ENCODE data around the gene FXYD6.
A peak's percentile ranks its signal among the peaks of the same experiment; 100 is the strongest.

The FXYD6 gene

DNA sequence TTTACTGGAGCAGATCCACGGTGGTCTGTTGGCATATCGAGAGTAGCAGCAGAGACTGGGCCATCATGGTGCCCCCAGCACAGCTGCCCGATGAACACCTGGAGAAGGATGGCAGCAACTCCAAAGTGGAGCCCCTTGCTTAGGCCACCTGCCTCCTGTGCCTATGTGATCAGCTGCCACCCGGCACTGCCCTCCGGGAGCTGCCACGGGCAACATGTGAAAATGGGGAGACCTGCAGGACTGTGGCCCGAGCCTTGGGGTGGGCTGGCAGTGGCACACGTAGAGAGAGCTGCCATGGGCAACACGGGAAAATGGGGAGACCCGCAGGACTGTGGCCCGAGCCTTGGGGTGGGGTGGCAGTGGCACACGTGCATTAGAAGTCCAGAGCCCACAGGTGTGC lies 55.0 kb downstream of the FXYD6 start:
- H3K27ac ChIP-seq (ENCODE audit: low read depth, low read length), result no peak overlapping the region
- no peaks in the 10 kb centered on the region for H3K9me3 ChIP-seq (ENCODE audit: control insufficient read depth in 5 of 5, low read length in 5 of 5)
- no peak overlapping the region for H3K9ac ChIP-seq (ENCODE audit: low read length in 5 of 5)
- peaks cover 0 to 20% (median 4%) of the 10 kb centered on the region in 5 donors for H3K27me3 ChIP-seq (ENCODE audit: control insufficient read depth in 5 of 5, insufficient read depth in 4 of 5, low read length in 5 of 5)
- peaks cover 10 to 57% (median 49%) of the 10 kb centered on the region in 5 donors for H3K4me1 ChIP-seq (ENCODE audit: control insufficient read depth in 5 of 5, insufficient read depth in 5 of 5, low read length in 5 of 5)
- no peaks in the 10 kb centered on the region for H3K36me3 ChIP-seq (ENCODE audit: control insufficient read depth in 5 of 5, insufficient read depth in 5 of 5, low read length in 5 of 5)
- H3K4me3 ChIP-seq (ENCODE audit: low read depth in 1 of 5, low read length in 5 of 5), result no peak overlapping the region

GRCh38 chr11:117820516-117820915 lies 55.9 kb downstream of the FXYD6 start:
- Histone ChIP-seq H3K9me3 (ENCODE audit: control insufficient read depth in 5 of 5, low read length in 5 of 5) (no peaks in the 10 kb centered on the region), H3K27me3 (ENCODE audit: control insufficient read depth in 5 of 5, insufficient read depth in 4 of 5, low read length in 5 of 5) (peaks cover 0 to 20% (median 4%) of the 10 kb centered on the region in 5 donors), H3K36me3 (ENCODE audit: control insufficient read depth in 5 of 5, insufficient read depth in 5 of 5, low read length in 5 of 5) (no peaks in the 10 kb centered on the region), H3K4me3 (ENCODE audit: low read depth in 1 of 5, low read length in 5 of 5) (no peak overlapping the region), H3K27ac (ENCODE audit: low read depth, low read length) (no peak overlapping the region), H3K9ac (ENCODE audit: low read length in 5 of 5) (no peak overlapping the region), H3K4me1 (ENCODE audit: control insufficient read depth in 5 of 5, insufficient read depth in 5 of 5, low read length in 5 of 5) (peaks cover 12 to 60% (median 56%) of the 10 kb centered on the region in 5 donors)

DNA sequence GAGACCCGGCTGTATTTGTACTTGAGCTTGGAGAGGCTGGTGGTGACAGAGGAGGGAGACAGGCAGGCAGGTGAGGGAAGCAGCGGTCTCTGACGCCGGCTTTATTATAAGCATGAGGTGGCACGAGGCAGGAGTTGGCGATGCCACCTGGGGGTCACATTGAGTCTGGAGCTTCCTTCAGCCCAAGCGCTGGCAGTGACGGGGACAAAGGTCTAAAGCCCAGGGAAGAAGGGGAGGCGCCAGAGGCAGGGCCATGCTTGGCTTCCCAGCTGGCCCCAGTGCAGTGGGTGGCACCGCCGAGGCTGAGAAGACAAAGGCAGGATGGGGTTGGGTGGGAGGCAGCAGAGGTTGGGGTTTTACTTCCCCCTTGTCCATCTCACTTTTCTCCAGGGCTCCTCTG lies 56.4 kb downstream of the FXYD6 start:
- H3K4me1 ChIP-seq (ENCODE audit: control insufficient read depth in 5 of 5, insufficient read depth in 5 of 5, low read length in 5 of 5), result peaks cover 12 to 60% (median 55%) of the 10 kb centered on the region in 5 donors
- no peaks in the 10 kb centered on the region for H3K36me3 ChIP-seq (ENCODE audit: control insufficient read depth in 5 of 5, insufficient read depth in 5 of 5, low read length in 5 of 5)
- H3K9ac ChIP-seq (ENCODE audit: low read length in 5 of 5), result no peak overlapping the region
- peaks cover 0 to 20% (median 3%) of the 10 kb centered on the region in 5 donors for H3K27me3 ChIP-seq (ENCODE audit: control insufficient read depth in 5 of 5, insufficient read depth in 4 of 5, low read length in 5 of 5)
- no peak overlapping the region for H3K27ac ChIP-seq (ENCODE audit: low read depth, low read length)
- H3K9me3 ChIP-seq (ENCODE audit: control insufficient read depth in 5 of 5, low read length in 5 of 5), result no peaks in the 10 kb centered on the region
- H3K4me3 ChIP-seq (ENCODE audit: low read depth in 1 of 5, low read length in 5 of 5), result no peak overlapping the region

- Histone ChIP-seq H3K27me3 (ENCODE audit: control insufficient read depth in 5 of 5, insufficient read depth in 4 of 5, low read length in 5 of 5) (peaks cover 0 to 16% (median 0%) of the 10 kb centered on the region in 5 donors), H3K9ac (ENCODE audit: low read length in 5 of 5) (no peak overlapping the region), H3K4me1 (ENCODE audit: control insufficient read depth in 5 of 5, insufficient read depth in 5 of 5, low read length in 5 of 5) (peaks cover 6 to 60% (median 55%) of the 10 kb centered on the region in 5 donors), H3K9me3 (ENCODE audit: control insufficient read depth in 5 of 5, low read length in 5 of 5) (no peaks in the 10 kb centered on the region), H3K36me3 (ENCODE audit: control insufficient read depth in 5 of 5, insufficient read depth in 5 of 5, low read length in 5 of 5) (no peaks in the 10 kb centered on the region), H3K27ac (ENCODE audit: low read depth, low read length) (peak overlapping the region; percentile 39), H3K4me3 (ENCODE audit: low read depth in 1 of 5, low read length in 5 of 5) (no peak overlapping the region)
Observed at GRCh38 chr11:117819096-117820040, 57.1 kb downstream of the FXYD6 start.

DNA sequence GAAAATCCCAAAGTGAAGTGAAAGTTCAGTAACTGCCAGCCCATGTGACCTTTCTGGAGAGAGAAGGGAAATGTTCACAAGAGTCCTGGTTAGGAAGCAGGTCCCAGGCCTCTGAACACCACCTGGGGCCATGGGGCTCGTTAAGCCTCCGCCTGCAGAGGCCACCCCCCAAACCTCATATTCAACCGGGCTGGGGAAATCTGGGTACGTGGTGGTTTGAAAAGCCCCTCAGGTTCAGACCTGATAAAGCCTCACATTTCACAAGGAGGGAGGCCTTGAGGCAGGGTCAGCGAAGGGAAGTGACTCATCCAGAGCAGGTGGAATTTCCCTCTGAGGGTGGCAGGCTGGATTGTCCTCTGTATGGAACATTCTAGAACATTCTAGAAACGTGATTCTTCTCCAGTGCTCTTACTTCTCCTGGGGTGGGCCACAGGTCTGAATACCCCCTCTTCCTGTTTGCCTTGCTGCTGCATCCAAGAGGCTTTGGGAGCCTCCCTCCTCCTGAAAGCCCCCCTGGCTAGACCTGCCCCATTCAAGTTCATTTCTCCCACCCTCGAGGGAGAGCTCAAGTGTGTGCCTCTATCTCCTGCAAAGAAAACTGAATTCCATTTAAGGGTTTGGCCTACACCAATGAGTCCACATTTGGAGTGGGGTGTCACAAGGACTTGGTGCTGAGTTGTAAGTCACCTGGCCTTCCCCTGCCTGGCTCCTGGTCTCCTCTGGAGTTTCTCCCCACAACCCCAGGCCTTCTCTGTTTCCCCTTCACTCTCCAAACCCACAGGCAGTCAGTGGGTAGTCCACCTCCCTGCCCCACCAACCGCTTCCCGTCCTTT lies 58.2 kb downstream of the FXYD6 start:
- Histone ChIP-seq H3K4me1 (ENCODE audit: control insufficient read depth in 5 of 5, insufficient read depth in 5 of 5, low read length in 5 of 5) (peaks cover 0 to 51% (median 47%) of the 10 kb centered on the region in 5 donors), H3K9me3 (ENCODE audit: control insufficient read depth in 5 of 5, low read length in 5 of 5) (no peaks in the 10 kb centered on the region), H3K4me3 (ENCODE audit: low read depth in 1 of 5, low read length in 5 of 5) (no peak overlapping the region), H3K36me3 (ENCODE audit: control insufficient read depth in 5 of 5, insufficient read depth in 5 of 5, low read length in 5 of 5) (no peaks in the 10 kb centered on the region), H3K9ac (ENCODE audit: low read length in 5 of 5) (no peak overlapping the region), H3K27ac (ENCODE audit: low read depth, low read length) (peak overlapping the region; percentile 39), H3K27me3 (ENCODE audit: control insufficient read depth in 5 of 5, insufficient read depth in 4 of 5, low read length in 5 of 5) (peaks cover 0 to 18% (median 0%) of the 10 kb centered on the region in 5 donors)

- peaks cover 0 to 43% (median 39%) of the 10 kb centered on the region in 5 donors for H3K4me1 ChIP-seq (ENCODE audit: control insufficient read depth in 5 of 5, insufficient read depth in 5 of 5, low read length in 5 of 5)
- H3K36me3 ChIP-seq (ENCODE audit: control insufficient read depth in 5 of 5, insufficient read depth in 5 of 5, low read length in 5 of 5), result no peaks in the 10 kb centered on the region
- H3K27me3 ChIP-seq (ENCODE audit: control insufficient read depth in 5 of 5, insufficient read depth in 4 of 5, low read length in 5 of 5), result peaks cover 0 to 18% (median 0%) of the 10 kb centered on the region in 5 donors
- H3K9me3 ChIP-seq (ENCODE audit: control insufficient read depth in 5 of 5, low read length in 5 of 5), result no peaks in the 10 kb centered on the region
- peak overlapping the region in 3 of 5 donors; percentile 22 to 39 (median 38) for H3K4me3 ChIP-seq (ENCODE audit: low read depth in 1 of 5, low read length in 5 of 5)
- H3K9ac ChIP-seq (ENCODE audit: low read length in 5 of 5), result peak overlapping the region in 2 of 5 donors; percentile 1 to 41
- H3K27ac ChIP-seq (ENCODE audit: low read depth, low read length), result peak overlapping the region; percentile 39
Observed at GRCh38 chr11:117817368-117818040, 59.0 kb downstream of the FXYD6 start.

DNA sequence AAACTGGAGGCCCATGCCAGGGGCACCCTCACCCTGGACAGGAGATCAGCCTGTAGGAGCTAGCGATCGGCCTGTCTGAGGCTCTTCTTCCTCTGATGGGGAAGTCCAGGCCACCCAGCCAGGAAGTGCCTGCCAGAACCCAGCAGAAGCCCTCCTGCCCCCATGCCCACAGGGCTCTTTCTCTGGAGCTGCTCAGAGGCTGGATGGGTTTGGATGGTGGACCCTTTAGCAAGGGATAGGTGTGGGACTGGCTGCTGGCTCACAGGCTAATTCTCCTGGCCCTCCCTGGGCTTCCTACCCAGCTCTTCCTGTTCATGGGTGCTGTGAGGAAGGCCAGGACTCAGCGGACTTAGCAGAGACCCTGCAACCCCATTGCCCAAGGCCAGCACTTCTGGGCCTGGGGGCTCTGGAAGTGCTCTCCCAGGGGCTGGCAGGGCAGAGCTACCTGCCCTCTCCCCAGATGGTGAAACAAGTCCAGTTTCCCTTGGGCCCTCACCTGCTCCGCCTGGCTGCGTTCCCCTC lies 59.6 kb downstream of the FXYD6 start:
- Histone ChIP-seq H3K27me3 (ENCODE audit: control insufficient read depth in 5 of 5, insufficient read depth in 4 of 5, low read length in 5 of 5) (peaks cover 0 to 14% (median 0%) of the 10 kb centered on the region in 5 donors), H3K36me3 (ENCODE audit: control insufficient read depth in 5 of 5, insufficient read depth in 5 of 5, low read length in 5 of 5) (no peaks in the 10 kb centered on the region), H3K9me3 (ENCODE audit: control insufficient read depth in 5 of 5, low read length in 5 of 5) (no peaks in the 10 kb centered on the region), H3K27ac (ENCODE audit: low read depth, low read length) (peak overlapping the region; percentile 30), H3K4me3 (ENCODE audit: low read depth in 1 of 5, low read length in 5 of 5) (peak overlapping the region in 3 of 5 donors; percentile 22 to 39 (median 38)), H3K9ac (ENCODE audit: low read length in 5 of 5) (peak overlapping the region in 2 of 5 donors; percentile 1 to 41), H3K4me1 (ENCODE audit: control insufficient read depth in 5 of 5, insufficient read depth in 5 of 5, low read length in 5 of 5) (peaks cover 0 to 39% (median 34%) of the 10 kb centered on the region in 5 donors)

GRCh38 chr11:117816151-117816741 lies 60.2 kb downstream of the FXYD6 start:
- Histone ChIP-seq H3K9me3 (ENCODE audit: control insufficient read depth in 5 of 5, low read length in 5 of 5) (no peaks in the 10 kb centered on the region), H3K9ac (ENCODE audit: low read length in 5 of 5) (peak overlapping the region in 1 of 5 donors; percentile 22), H3K27ac (ENCODE audit: low read depth, low read length) (peak overlapping the region; percentile 30), H3K27me3 (ENCODE audit: control insufficient read depth in 5 of 5, insufficient read depth in 4 of 5, low read length in 5 of 5) (peaks cover 0 to 12% (median 0%) of the 10 kb centered on the region in 5 donors), H3K4me3 (ENCODE audit: low read depth in 1 of 5, low read length in 5 of 5) (peak overlapping the region in 3 of 5 donors; percentile 17 to 39 (median 38)), H3K36me3 (ENCODE audit: control insufficient read depth in 5 of 5, insufficient read depth in 5 of 5, low read length in 5 of 5) (no peaks in the 10 kb centered on the region), H3K4me1 (ENCODE audit: control insufficient read depth in 5 of 5, insufficient read depth in 5 of 5, low read length in 5 of 5) (peaks cover 0 to 39% (median 34%) of the 10 kb centered on the region in 5 donors)

DNA sequence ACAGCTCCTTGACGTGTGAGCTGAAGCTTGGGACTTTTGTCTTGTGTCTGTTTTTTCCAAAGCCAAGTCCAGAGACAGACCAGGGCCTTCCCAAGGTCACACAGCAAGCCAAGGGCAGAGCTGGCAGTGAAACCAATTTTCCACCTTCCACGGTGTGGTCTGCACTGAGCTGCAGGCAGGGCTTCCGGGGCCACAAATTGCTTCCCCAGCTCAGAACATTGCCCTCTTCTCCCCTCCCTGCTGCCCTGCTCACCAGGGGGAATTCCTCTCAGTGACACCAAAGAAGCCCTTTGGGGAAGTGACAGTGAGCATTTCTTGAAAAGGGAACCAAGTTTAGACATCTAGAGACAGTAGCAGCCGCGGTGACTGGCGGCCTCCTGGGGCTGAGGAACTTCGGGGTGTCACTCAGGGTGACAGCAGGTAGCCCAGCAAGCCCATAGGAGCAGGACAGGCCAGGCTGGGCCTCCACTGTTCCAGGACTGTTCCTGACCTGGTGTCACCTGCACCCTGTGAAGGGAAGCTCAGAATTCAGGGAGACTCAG lies 61.1 kb downstream of the FXYD6 start:
- no peak overlapping the region for H3K9ac ChIP-seq (ENCODE audit: low read length in 5 of 5)
- no peaks in the 10 kb centered on the region for H3K9me3 ChIP-seq (ENCODE audit: control insufficient read depth in 5 of 5, low read length in 5 of 5)
- H3K36me3 ChIP-seq (ENCODE audit: control insufficient read depth in 5 of 5, insufficient read depth in 5 of 5, low read length in 5 of 5), result no peaks in the 10 kb centered on the region
- H3K4me1 ChIP-seq (ENCODE audit: control insufficient read depth in 5 of 5, insufficient read depth in 5 of 5, low read length in 5 of 5), result peaks cover 0 to 39% (median 34%) of the 10 kb centered on the region in 5 donors
- no peak overlapping the region for H3K4me3 ChIP-seq (ENCODE audit: low read depth in 1 of 5, low read length in 5 of 5)
- H3K27me3 ChIP-seq (ENCODE audit: control insufficient read depth in 5 of 5, insufficient read depth in 4 of 5, low read length in 5 of 5), result peaks cover 0 to 12% (median 0%) of the 10 kb centered on the region in 5 donors
- peak overlapping the region; percentile 46 for H3K27ac ChIP-seq (ENCODE audit: low read depth, low read length)
